ENCODE results near the gene NUDT22.

NUDT22 gene

DNA sequence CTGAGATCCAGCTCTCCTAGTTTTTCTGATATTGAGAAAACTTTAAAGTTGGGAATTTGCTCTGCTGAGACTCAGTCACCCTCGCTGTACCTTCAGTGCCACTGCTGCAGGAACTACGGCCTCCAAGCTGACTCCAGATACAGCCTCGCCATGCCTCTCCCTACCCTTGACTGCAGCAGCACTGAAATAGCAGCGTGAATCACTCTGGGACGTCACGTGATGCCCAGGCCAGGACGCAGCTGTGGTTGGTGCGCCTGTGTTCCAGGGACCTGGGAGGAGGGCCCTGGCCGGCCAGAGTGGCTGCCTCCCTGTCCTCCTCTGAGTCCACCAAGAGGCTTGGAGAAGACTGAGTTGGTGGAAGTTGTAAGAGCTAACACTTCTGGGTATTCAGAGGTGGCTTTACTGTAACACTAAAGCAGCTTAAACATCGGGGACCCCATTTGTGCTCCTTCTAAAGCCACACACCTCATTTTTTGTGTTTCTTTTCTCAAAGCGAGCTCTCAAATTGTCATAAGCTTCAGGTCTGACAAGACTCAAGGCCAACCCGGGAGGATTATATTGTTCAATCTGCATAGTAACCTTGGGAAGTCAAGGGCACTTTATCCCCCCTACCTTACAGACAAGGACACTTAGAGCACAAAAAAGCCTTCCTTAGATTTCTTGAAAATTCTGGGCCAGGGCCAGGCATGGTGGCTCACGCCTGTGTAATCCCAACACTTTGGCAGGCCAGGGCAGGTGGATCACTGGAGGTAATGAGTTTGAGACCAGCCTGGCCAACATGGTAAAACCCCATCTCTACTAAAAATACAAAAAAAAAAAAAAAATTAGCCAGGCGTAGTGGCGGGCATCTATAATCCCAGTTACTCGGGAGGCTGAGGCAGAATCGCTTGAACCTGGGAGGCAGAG lies 44.3 kb upstream of the NUDT22 start:
- no peaks in the 10 kb centered on the region for H3K27me3 ChIP-seq
- H3K9me3 ChIP-seq, result no peaks in the 10 kb centered on the region
- DNase-seq, result peak; percentile 87
- H3K4me1 ChIP-seq, result no peaks in the 10 kb centered on the region; the same call in 1 of the 2 replicates
- H3K36me3 ChIP-seq, result no peaks in the 10 kb centered on the region
- peak overlapping the region; percentile 31 for H3K4me3 ChIP-seq (ENCODE audit: low read depth, low read length)
- TF ChIP-seq, protein P1, sequence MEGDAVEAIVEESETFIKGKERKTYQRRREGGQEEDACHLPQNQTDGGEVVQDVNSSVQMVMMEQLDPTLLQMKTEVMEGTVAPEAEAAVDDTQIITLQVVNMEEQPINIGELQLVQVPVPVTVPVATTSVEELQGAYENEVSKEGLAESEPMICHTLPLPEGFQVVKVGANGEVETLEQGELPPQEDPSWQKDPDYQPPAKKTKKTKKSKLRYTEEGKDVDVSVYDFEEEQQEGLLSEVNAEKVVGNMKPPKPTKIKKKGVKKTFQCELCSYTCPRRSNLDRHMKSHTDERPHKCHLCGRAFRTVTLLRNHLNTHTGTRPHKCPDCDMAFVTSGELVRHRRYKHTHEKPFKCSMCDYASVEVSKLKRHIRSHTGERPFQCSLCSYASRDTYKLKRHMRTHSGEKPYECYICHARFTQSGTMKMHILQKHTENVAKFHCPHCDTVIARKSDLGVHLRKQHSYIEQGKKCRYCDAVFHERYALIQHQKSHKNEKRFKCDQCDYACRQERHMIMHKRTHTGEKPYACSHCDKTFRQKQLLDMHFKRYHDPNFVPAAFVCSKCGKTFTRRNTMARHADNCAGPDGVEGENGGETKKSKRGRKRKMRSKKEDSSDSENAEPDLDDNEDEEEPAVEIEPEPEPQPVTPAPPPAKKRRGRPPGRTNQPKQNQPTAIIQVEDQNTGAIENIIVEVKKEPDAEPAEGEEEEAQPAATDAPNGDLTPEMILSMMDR (IDR thresholded peaks at IDR 0.05; ENCODE audit: low read depth, low read length), result no peak

DNA sequence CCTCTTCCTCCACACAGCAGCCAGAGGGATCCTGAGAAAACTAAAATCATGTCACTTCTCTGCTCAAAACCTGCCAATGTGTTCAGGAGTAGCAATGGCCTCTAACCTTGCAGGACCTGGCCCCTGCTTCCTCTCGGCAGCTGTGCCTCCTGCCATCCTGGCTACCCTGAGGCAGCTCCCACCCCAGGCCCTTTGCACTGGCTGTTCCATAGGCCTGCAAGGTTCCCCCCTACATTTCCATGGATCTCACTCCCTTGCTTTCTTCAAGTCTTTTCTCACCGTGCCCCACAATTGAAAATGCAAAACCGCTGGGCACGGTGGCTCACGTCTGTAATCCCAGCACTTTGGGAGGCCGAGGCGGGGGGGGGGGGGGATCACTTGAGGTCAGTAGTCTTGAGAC lies 42.2 kb upstream of the NUDT22 start:
- TF ChIP-seq, protein P1 (IDR thresholded peaks at IDR 0.05; ENCODE audit: low read depth, low read length), result no peak
- H3K4me1 ChIP-seq, result no peaks in the 10 kb centered on the region; the same call in 1 of the 2 replicates
- no peaks in the 10 kb centered on the region for H3K27me3 ChIP-seq
- no peak overlapping the region for H3K4me3 ChIP-seq (ENCODE audit: low read depth, low read length)
- H3K9me3 ChIP-seq, result no peaks in the 10 kb centered on the region
- H3K36me3 ChIP-seq, result peaks cover 5% of the 10 kb centered on the region; the same call in 1 of the 2 replicates
- no peak for DNase-seq

DNA sequence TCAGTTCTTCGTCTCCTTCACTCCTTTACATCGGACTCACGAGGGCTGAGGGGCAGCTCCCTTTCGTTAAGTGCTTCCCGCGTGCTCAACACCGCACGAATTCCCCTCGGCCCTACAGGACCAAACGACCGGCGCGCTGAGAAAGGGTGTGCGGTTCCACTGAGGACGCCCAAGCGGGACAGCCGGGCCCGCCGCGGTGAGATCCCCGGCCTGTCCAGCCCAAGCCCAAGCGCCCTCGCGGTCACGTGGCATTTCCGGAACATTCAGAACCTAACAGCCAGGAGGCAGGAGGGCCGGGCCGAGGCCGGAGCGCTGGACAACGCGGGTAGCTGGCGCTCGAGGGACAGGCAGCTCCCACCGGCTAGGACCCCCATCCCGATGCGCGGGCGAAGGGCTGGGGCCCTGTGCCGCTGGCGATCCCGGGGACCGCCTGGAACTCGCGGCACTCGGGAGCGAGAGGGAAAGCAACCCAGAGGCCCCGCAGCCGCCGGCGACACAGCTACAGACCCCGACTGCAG lies 40.8 kb upstream of the NUDT22 start:
- Histone ChIP-seq H3K4me3 (ENCODE audit: low read depth, low read length) (peak overlapping the region; percentile 65), H3K36me3 (peaks cover 5% of the 10 kb centered on the region), H3K4me1 (no peaks in the 10 kb centered on the region; the same call in 1 of the 2 replicates), H3K27me3 (no peaks in the 10 kb centered on the region), H3K9me3 (no peaks in the 10 kb centered on the region)
- DNase-seq, result no peak
- TF ChIP-seq, protein P1 (IDR thresholded peaks at IDR 0.05; ENCODE audit: low read depth, low read length), result no peak

DNA sequence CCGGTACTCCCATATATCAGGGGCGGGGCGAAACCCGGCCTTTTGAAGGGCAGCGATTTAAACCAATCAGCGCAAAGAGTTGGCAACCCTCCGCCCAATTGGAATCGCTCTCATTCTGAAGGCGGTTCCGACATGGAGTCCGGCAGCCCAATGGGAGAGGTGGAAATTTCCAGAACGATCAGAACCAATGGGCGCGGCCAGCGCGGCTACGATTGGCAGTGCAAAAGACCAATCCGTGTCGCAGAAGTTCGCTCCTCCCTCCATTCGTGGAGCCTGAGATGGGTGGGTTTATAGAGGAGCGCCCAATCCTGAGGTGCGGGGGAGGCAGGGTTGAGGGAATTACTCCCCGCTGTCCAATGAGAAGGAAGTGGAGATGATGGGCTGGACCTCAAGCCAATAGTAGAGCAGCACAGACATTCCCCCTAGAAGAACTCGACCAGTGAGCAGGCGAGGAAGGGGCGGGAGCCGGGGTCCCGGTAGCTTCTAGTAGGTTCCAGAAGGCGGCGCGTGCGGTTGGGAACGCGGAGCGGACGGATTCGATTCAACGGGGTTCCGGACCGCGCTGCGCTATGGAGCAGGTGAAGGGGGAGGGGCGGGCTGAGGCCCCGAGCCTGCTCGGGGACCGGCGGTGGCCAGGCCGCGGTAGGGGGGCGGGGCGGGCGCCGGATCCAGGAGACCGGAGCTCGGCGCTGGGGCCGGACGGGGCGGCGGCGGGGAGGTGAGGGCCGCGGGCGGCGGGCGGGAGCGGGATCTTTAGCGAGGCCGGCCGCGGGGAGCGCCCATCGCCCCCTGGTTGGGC lies 40.2 kb upstream of the NUDT22 start, which contains the start of gene STIP1:
Gene STIP1 (plus strand): TSS at position 479 of the 799 bp plus-strand sequence. CDS start 91 bp downstream, at position 570.
- DNase-seq, result peak; percentile 93
- Histone ChIP-seq H3K4me1 (no peaks in the 10 kb centered on the region; the same call in 1 of the 2 replicates), H3K4me3 (ENCODE audit: low read depth, low read length) (peak within 1 kb of the TSS; percentile 65), H3K27me3 (no peaks in the 10 kb centered on the region), H3K9me3 (no peaks in the 10 kb centered on the region), H3K36me3 (peaks cover 11% of the 10 kb centered on the region)
- TF ChIP-seq, protein P1 (IDR thresholded peaks at IDR 0.05; ENCODE audit: low read depth, low read length), result 0 out of 2 replicates have a peak, but pooled peaks have one; percentile 14

DNA sequence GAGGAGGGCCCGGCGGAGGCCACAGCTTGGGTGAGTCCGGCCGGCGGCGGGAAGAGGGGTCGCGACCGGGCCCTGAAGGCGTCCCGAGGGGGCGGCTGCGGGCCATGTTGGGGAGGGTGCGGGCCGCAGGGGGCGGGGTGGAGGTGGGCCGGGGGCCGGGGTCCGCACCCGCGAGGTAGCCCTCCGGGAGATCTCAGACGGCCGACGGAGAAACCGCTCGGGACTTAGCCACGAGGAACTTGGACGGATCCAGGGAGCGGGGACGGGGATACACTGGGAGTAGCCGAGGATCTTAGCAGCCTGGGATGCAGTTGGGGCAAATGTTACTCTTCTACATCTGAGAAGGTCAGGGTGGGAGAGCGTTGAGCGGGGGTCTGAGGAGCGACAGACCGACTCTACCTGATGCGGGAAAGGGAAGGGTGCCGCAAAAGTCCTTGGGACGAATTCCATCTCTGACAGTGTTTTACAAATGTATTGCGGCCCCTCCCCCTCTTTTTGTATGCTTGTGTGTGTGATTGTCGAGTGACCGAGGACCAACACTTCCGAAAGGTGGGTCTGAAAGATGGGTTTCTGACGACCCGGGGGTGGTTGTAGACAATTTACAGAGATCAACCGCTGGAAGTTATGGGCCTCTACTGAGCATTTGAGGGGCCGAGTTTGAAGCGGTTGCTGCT lies 39.4 kb upstream of the NUDT22 start:
- H3K27me3 ChIP-seq, result no peaks in the 10 kb centered on the region
- H3K4me3 ChIP-seq (ENCODE audit: low read depth, low read length), result no peak overlapping the region
- H3K4me1 ChIP-seq, result no peaks in the 10 kb centered on the region
- H3K9me3 ChIP-seq, result no peaks in the 10 kb centered on the region
- H3K36me3 ChIP-seq, result peaks cover 11% of the 10 kb centered on the region
- TF ChIP-seq, protein P1 (IDR thresholded peaks at IDR 0.05; ENCODE audit: low read depth, low read length), result no peak
- no peak for DNase-seq
